SH-SY5Y (cell line): Measurements from ENCODE around the gene RIMS3.
A peak's percentile ranks its signal among the peaks of the same experiment; 100 is the strongest.

Experiments used
- GATA2 ChIP-seq: IDR thresholded peaks from 2 replicates; pipeline ENCODE4 v1.6.1; 2011; ENCODE audit warnings: mild to moderate bottlenecking, low read depth, low read length
- GATA3 ChIP-seq: IDR thresholded peaks from 2 replicates; pipeline ENCODE4 v1.6.1; 2011; ENCODE audit warnings: low read depth, mild to moderate bottlenecking, low read length, moderate library complexity

Gene RIMS3

GRCh38 chr1:40665335-40666171, at the start of gene RIMS3:
RIMS3 (minus strand) TSS chr1:40665682; CDS start chr1:40641925, 23,757 bp downstream.
- TF ChIP-seq GATA2, result no peak
- TF ChIP-seq GATA3, result no peak

GRCh38 chr1:40712997-40713396, 47.5 kb upstream of the RIMS3 start:
- TF ChIP-seq GATA2, result no peak
- no peak for TF ChIP-seq GATA3

- TF ChIP-seq GATA2, result no peak
- no peak for TF ChIP-seq GATA3
Measured at GRCh38 chr1:40712405-40712944, 47.0 kb upstream of the RIMS3 start.

- TF ChIP-seq GATA2 (peak; percentile 32; the same call in 1 of the 2 replicates), GATA3 (0 out of 2 replicates have a peak, but pooled peaks have one; percentile 21)
Measured at GRCh38 chr1:40711465-40712404, 46.3 kb upstream of the RIMS3 start.

- TF ChIP-seq GATA2 (no peak), GATA3 (no peak)
Measured at GRCh38 chr1:40710581-40711315, 45.3 kb upstream of the RIMS3 start.

- no peak for TF ChIP-seq GATA3
- no peak for TF ChIP-seq GATA2
Measured at GRCh38 chr1:40709802-40710278, 44.4 kb upstream of the RIMS3 start.

- no peak for TF ChIP-seq GATA2
- TF ChIP-seq GATA3, result no peak
Measured at GRCh38 chr1:40709100-40709801, 43.8 kb upstream of the RIMS3 start.

GRCh38 chr1:40708750-40709099, 43.2 kb upstream of the RIMS3 start:
- TF ChIP-seq GATA3, result no peak
- TF ChIP-seq GATA2, result no peak

GRCh38 chr1:40706626-40707025, 41.1 kb upstream of the RIMS3 start:
- TF ChIP-seq GATA2 (no peak), GATA3 (no peak)

GRCh38 chr1:40704817-40705733, 39.6 kb upstream of the RIMS3 start:
- TF ChIP-seq GATA3 (no peak), GATA2 (no peak)

- TF ChIP-seq GATA2, result no peak
- TF ChIP-seq GATA3, result no peak
Measured at GRCh38 chr1:40703316-40703715, 37.8 kb upstream of the RIMS3 start.

GRCh38 chr1:40701684-40702083, 36.2 kb upstream of the RIMS3 start:
- TF ChIP-seq GATA2 (no peak), GATA3 (no peak)
